Activated naive CD4-positive, alpha-beta T cell treated with anti-CD3 and anti-CD28 coated beads, Interleukin-2, amount 50 U/mL, for 16 hours (primary cell): ENCODE measurements around the gene PARS2.
"Not testable (repeated sequence)": the region's sequence is repeated elsewhere in the genome, so short reads cannot be mapped to it uniquely, and the experiment has no call there.

Experiments used
- DNase-seq: peaks from one replicate; pipeline ENCODE4 v3.0.0-alpha.2; 2020

The PARS2 gene

GRCh38 chr1:54798769-54799641 lies 34.7 kb upstream of the PARS2 start:
- DNase-seq = peak; percentile 32

- DNase-seq = no peak
These were observed 33.9 kb upstream of the PARS2 start for GRCh38 chr1:54798206-54798605.

- DNase-seq = no peak
These were observed 32.6 kb upstream of the PARS2 start for GRCh38 chr1:54796902-54797301.

GRCh38 chr1:54795841-54796468 lies 31.6 kb upstream of the PARS2 start:
- no peak for DNase-seq

GRCh38 chr1:54795356-54795665 lies 31.0 kb upstream of the PARS2 start:
- DNase-seq = no peak

GRCh38 chr1:54794451-54795355 lies 30.4 kb upstream of the PARS2 start:
- no peak for DNase-seq

- no peak for DNase-seq
These were observed 28.5 kb upstream of the PARS2 start for GRCh38 chr1:54792686-54793282.

- DNase-seq = peak; percentile 62
These were observed 27.7 kb upstream of the PARS2 start for GRCh38 chr1:54791880-54792522.

- DNase-seq = no peak
These were observed 24.1 kb upstream of the PARS2 start for GRCh38 chr1:54788459-54788858.

GRCh38 chr1:54787604-54788003 lies 23.3 kb upstream of the PARS2 start:
- DNase-seq = no peak

- no peak for DNase-seq
These were observed 22.5 kb upstream of the PARS2 start for GRCh38 chr1:54786778-54787177.

- DNase-seq = no peak
These were observed 19.7 kb upstream of the PARS2 start for GRCh38 chr1:54784066-54784465.

GRCh38 chr1:54782588-54782987 lies 18.3 kb upstream of the PARS2 start:
- DNase-seq = no peak

- DNase-seq = no peak
These were observed 17.8 kb upstream of the PARS2 start for GRCh38 chr1:54782156-54782555.

- no peak for DNase-seq
These were observed 16.9 kb upstream of the PARS2 start for GRCh38 chr1:54781023-54781723.

- DNase-seq = no peak
These were observed 13.1 kb upstream of the PARS2 start for GRCh38 chr1:54777431-54777830.

GRCh38 chr1:54777011-54777410 lies 12.7 kb upstream of the PARS2 start:
- no peak for DNase-seq

GRCh38 chr1:54775828-54776721 lies 11.8 kb upstream of the PARS2 start:
- not testable (repeated sequence) for DNase-seq

- no peak for DNase-seq
These were observed 10.6 kb upstream of the PARS2 start for GRCh38 chr1:54774820-54775498.

- no peak for DNase-seq
These were observed 8.6 kb upstream of the PARS2 start for GRCh38 chr1:54772951-54773350.
